Caco-2 (cell line): Measurements from ENCODE around the gene CCDC54. TPM values are rescaled to one million over a fixed set of nuclear protein-coding genes. Genes with fewer than 3 reads are reported as not detected.

Experiments
- BruUV-seq: library from RNA; stranded (reverse); fragments of 400-500 nt; replicated peaks from 2 replicates; lab custom pipeline; 2021; lab: Mats Ljungman, UMichigan
- CTCF ChIA-PET: fragments of 300-600 bp; sonication (Branson Sonifier 250); formaldehyde crosslinking; loops from one replicate; lab custom pipeline; 2022; ENCODE audit warnings: antibody characterized with exemption; lab: Charles Lee
- POLR2A ChIA-PET: fragments of 300-600 bp; sonication (Branson Sonifier 250); formaldehyde crosslinking; loops from one replicate; lab custom pipeline; 2022; ENCODE audit warnings: antibody characterized with exemption; lab: Charles Lee
- DNase-seq, 2 experiments: peaks; one replicate each; pipeline versions ENCODE4 v3.0.0 to v3.0.0-alpha.2; 2020 to 2022
- H3K27me3 ChIP-seq: replicated peaks from 2 replicates; pipeline ENCODE4 v1.6.0; 2011; ENCODE audit warnings: low read length; ENCODE audit not compliant: control insufficient read depth, insufficient read depth
- H3K36me3 ChIP-seq: 2 replicates; pipeline ENCODE4 v1.5.1; 2011; ENCODE audit warnings: low read length; ENCODE audit not compliant: control insufficient read depth, insufficient read depth
- H3K4me1 ChIP-seq: fragments of 250-450 bp; sonication (Bioruptor Pico); 2 replicates; pipeline ENCODE4 v1.5.1; 2020; ENCODE audit warnings: mild to moderate bottlenecking
- H3K4me3 ChIP-seq: 2 replicates; pipeline ENCODE4 v1.5.1; 2011; ENCODE audit warnings: low read depth, mild to moderate bottlenecking, control low read depth, low read length
- H3K9me3 ChIP-seq: fragments of 250-450 bp; sonication (Bioruptor Pico); 2 replicates; pipeline ENCODE4 v1.5.1; 2020; ENCODE audit warnings: mild to moderate bottlenecking, moderate library complexity
- H3K27ac Mint-ChIP-seq: one replicate; pipeline ENCODE4 v1.8.0; 2022; ENCODE audit warnings: mixed read lengths; ENCODE audit not compliant: unreplicated experiment
- H3K27me3 Mint-ChIP-seq: one replicate; pipeline ENCODE4 v1.8.0; 2022; ENCODE audit warnings: mixed read lengths; ENCODE audit not compliant: insufficient read depth, unreplicated experiment
- H3K36me3 Mint-ChIP-seq: one replicate; pipeline ENCODE4 v1.8.0; 2022; ENCODE audit warnings: mild to moderate bottlenecking, mixed read lengths; ENCODE audit not compliant: insufficient read depth, unreplicated experiment
- H3K4me1 Mint-ChIP-seq: one replicate; pipeline ENCODE4 v1.8.0; 2022; ENCODE audit warnings: low read depth, mixed read lengths; ENCODE audit not compliant: unreplicated experiment
- H3K4me3 Mint-ChIP-seq: one replicate; pipeline ENCODE4 v1.8.0; 2022; ENCODE audit warnings: mild to moderate bottlenecking, moderate library complexity, mixed read lengths; ENCODE audit not compliant: unreplicated experiment
- H3K9me3 Mint-ChIP-seq: one replicate; pipeline ENCODE4 v1.8.0; 2022; ENCODE audit warnings: mixed read lengths; ENCODE audit not compliant: unreplicated experiment
- CTCF ChIP-seq, 2 experiments: fragments of 200-600 bp in 1 of 2; IDR thresholded peaks; 1 replicate in 1 of 2; 2 replicates in 1 of 2; pipeline versions ENCODE4 v1.5.1 to v1.8.0; 2011 to 2022; ENCODE audit warnings: antibody characterized with exemption in 1 of 2, control low read depth in 1 of 2, inconsistent platforms in 1 of 2, low read depth in 1 of 2, low read length in 1 of 2, mild to moderate bottlenecking in 1 of 2, moderate library complexity in 1 of 2; ENCODE audit not compliant: insufficient read depth in 1 of 2, severe bottlenecking in 1 of 2, unreplicated experiment in 1 of 2
- intact Hi-C: fragments of 100-400 bp; cut with micrococcal nuclease; formaldehyde crosslinking; loops from one replicate; pipeline ENCODE4 v1.10.0; 2022; ENCODE audit not compliant: unreplicated experiment
- total RNA-seq: library from RNA; stranded (reverse); gene quantifications from 2 replicates; pipeline ENCODE4 v1.2.3, GENCODE V29; 2022

The CCDC54 gene
- total RNA-seq, 1 experiment from 2014 or later, result not detected

- no peaks in the 10 kb centered on the region for H3K36me3 ChIP-seq
- H3K4me1 ChIP-seq, result no peaks in the 10 kb centered on the region; the same call in 1 of the 2 replicates
- ChIA-PET POLR2A (no interaction called here), CTCF (interaction anchor here (0.6 kb wide), 1 partner anchor 122 kb away, joined by 3 read pairs; no protein-coding TSS in a partner anchor)
- H3K27me3 ChIP-seq, result no peaks in the 10 kb centered on the region
- H3K4me3 ChIP-seq, result no peak overlapping the region
- no TSS peak for BruUV-seq
- no peaks in the 10 kb centered on the region for H3K9me3 ChIP-seq
- H3K9me3 Mint-ChIP-seq, result no peaks in the 10 kb centered on the region
- H3K27me3 Mint-ChIP-seq, result no peaks in the 10 kb centered on the region
- H3K36me3 Mint-ChIP-seq, result no peaks in the 10 kb centered on the region
- TF ChIP-seq CTCF (IDR thresholded peaks at IDR 0.05; ENCODE audit: insufficient read depth in 1 of 2, low read depth in 1 of 2, low read length in 1 of 2, severe bottlenecking in 1 of 2, unreplicated experiment in 1 of 2), result no peak
- no peaks in the 10 kb centered on the region for H3K4me1 Mint-ChIP-seq
- DNase-seq, result no peak
- H3K4me3 Mint-ChIP-seq, result no peak overlapping the region
- no peak overlapping the region for H3K27ac Mint-ChIP-seq
- intact Hi-C loops, result no loop called here
These were observed 17.8 kb downstream of the CCDC54 start for GRCh38 chr3:107395066-107395465.

- H3K4me1 Mint-ChIP-seq, result no peaks in the 10 kb centered on the region
- CTCF ChIA-PET, result interaction anchor here (0.5 kb wide), 1 partner anchor 46 kb away, joined by 6 read pairs; no protein-coding TSS in a partner anchor
- intact Hi-C loops, result no loop called here
- Histone ChIP-seq H3K4me3 (no peak overlapping the region), H3K27me3 (no peaks in the 10 kb centered on the region), H3K36me3 (no peaks in the 10 kb centered on the region), H3K9me3 (no peaks in the 10 kb centered on the region), H3K4me1 (no peaks in the 10 kb centered on the region)
- POLR2A ChIA-PET, result no interaction called here
- TF ChIP-seq CTCF (IDR thresholded peaks at IDR 0.05; ENCODE audit: insufficient read depth in 1 of 2, low read depth in 1 of 2, low read length in 1 of 2, severe bottlenecking in 1 of 2, unreplicated experiment in 1 of 2), result no peak
- H3K27me3 Mint-ChIP-seq, result no peaks in the 10 kb centered on the region
- no peak overlapping the region for H3K4me3 Mint-ChIP-seq
- no peak for DNase-seq
- H3K27ac Mint-ChIP-seq, result no peak overlapping the region
- H3K9me3 Mint-ChIP-seq, result no peaks in the 10 kb centered on the region
- no TSS peak for BruUV-seq
- no peaks in the 10 kb centered on the region for H3K36me3 Mint-ChIP-seq
These were observed 24.1 kb downstream of the CCDC54 start for GRCh38 chr3:107401301-107401700.

- CTCF ChIA-PET, result no interaction called here
- no TSS peak for BruUV-seq
These were observed 25.0 kb downstream of the CCDC54 start for GRCh38 chr3:107402214-107402613.

More at GRCh38 chr3:107402214-107402613, 25.0 kb downstream of the CCDC54 start:
- H3K36me3 ChIP-seq, result no peaks in the 10 kb centered on the region
- H3K27me3 ChIP-seq, result no peaks in the 10 kb centered on the region
- no peaks in the 10 kb centered on the region for H3K36me3 Mint-ChIP-seq
- no peaks in the 10 kb centered on the region for H3K27me3 Mint-ChIP-seq
- H3K4me1 ChIP-seq, result no peaks in the 10 kb centered on the region
- DNase-seq, result no peak
- no peak for TF ChIP-seq CTCF (IDR thresholded peaks at IDR 0.05; ENCODE audit: insufficient read depth in 1 of 2, low read depth in 1 of 2, low read length in 1 of 2, severe bottlenecking in 1 of 2, unreplicated experiment in 1 of 2)
- POLR2A ChIA-PET, result no interaction called here
- H3K9me3 ChIP-seq, result no peaks in the 10 kb centered on the region
- no peak overlapping the region for H3K27ac Mint-ChIP-seq
- intact Hi-C loops, result no loop called here
- H3K9me3 Mint-ChIP-seq, result no peaks in the 10 kb centered on the region
- no peak overlapping the region for H3K4me3 ChIP-seq
- no peaks in the 10 kb centered on the region for H3K4me1 Mint-ChIP-seq
- H3K4me3 Mint-ChIP-seq, result no peak overlapping the region
